ENCODE measurements around the gene RAB6A.
"Not testable (repeated sequence)": the region's sequence is repeated elsewhere in the genome, so short reads cannot be mapped to it uniquely, and the experiment has no call there.

The RAB6A gene

DNA sequence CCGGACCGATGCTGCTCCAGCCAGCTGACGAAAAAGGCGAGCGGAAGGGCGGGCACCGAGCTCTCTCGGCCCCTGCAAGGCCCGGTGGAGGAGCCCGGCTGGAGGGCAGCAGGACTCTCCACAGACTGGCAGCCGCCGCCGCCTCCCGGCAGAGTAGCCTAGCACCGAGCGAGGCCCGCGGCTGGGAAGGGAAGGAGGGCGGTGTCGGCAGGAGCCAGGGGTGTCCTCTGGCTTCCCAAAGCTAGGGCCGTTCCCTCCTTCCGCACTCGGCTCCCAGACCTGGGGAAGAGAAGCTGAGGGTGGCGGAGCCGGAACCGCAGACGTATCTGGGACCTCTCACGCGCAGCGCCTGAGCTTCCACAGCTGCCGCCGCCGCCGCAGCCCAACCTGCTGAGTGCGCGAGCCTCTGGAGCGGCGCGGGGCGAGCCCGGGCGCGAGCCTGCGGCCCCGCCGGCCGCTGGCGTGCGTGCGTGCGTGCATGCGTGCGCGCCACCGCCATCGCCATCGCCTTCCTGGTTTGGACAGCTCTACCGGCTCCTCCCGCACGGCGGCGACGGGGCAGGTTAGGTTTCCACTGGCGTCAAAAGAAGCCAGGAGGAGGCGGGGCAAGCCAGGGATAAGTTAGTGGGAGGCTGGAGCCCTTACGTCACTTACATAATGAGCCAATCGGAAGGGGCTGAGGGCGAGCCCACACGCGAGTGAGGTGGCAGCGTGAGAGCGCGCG, at the start of gene RAB6A:
Gene RAB6A (minus strand): TSS at position 396 of the 724 bp plus-strand sequence. CDS start 439 bp downstream, outside the sequence.
- DNase-seq = peak; percentile 100

DNA sequence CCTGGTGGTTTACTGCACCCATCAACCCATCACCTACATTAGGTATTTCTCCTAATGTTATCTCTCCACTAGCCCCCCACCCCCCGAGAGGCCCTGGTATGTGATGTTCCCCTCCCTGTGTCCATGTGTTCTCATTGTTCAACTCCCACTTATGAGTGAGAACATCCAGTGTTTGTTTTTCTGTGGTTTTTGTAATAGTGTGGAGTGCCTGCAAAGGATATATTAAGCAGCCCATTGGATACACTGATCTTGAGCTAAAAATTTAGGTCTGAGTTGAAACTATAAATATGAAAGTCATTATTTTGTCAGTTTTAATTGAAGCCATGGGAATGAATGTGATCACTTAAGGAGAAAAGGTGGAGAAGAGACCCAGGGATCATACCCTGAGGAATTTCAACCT, 49.8 kb upstream of the RAB6A start:
- DNase-seq = no peak

DNA sequence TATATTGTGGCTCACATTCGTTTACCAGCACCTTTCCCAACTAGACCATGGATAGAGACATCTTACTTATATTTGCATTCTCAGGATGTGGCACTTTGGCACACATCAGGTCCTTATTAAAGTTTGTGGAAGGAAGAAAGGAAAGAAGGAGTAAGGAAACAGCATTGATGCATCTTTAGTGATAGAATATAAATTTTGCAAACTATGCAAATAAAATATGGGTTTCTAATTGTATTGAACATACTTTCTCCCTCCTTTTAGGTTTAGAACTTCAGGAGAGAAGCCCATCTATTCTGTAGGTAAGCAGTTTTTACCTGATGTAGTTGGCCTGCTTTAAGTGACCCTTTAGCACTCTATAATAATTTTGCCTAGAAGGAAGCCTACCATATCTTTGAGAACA, 47.2 kb upstream of the RAB6A start:
- DNase-seq = no peak

- DNase-seq = no peak
Measured at GRCh38 chr11:73804712-73805111, 43.8 kb upstream of the RAB6A start.

GRCh38 chr11:73801136-73801535, 40.3 kb upstream of the RAB6A start:
- no peak for DNase-seq

DNA sequence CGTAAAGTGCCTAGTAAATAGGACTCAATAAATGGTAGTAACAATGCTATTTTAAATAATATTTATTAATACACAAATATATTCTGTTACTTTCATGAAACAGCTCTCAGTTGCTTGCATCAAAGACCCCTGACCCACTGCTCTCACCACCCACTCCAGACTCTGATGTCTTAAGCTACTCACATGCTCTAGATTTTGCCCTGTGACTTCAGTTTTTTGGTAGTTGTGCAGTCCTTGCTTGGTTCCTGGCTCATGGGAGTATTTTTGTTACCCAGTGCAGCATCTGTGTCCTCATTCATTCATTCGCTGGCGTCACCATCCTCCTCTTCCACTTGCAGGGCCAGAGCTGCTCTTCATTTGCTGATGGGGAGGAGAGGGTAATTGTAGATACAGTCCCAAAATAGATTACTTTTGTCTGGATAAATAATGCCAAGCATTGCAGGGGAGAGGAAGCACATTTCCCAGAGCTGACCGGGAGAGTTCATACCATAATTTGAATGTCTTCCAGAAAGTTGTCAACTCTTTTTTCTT, 39.5 kb upstream of the RAB6A start:
- no peak for DNase-seq

DNA sequence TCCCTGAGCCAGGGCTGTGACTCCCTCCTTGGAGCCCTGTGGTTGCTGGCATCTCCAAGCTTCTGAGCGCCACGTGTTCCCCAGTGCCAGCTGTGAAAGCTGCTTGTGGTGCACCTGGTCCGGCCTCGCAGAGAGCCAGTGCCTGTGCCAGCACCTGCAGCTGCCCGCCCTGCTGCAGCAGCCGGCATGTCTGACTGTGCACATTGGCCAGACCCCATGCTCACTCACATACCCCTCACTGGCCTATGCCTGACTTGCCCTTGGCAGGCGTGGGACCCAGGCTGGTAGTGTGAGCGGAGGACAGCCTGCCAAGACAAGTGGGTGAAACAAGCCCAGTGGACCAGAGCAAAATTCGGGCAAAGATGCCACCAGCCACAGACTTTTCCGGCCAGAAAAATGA, 36.6 kb upstream of the RAB6A start:
- DNase-seq = no peak

- no peak for DNase-seq
Measured at GRCh38 chr11:73795925-73796632, 35.2 kb upstream of the RAB6A start.

GRCh38 chr11:73792584-73792983, 31.7 kb upstream of the RAB6A start:
- DNase-seq = no peak

GRCh38 chr11:73789279-73789670, 28.4 kb upstream of the RAB6A start:
- DNase-seq = no peak

- DNase-seq = peak; percentile 88
Measured at GRCh38 chr11:73787643-73788558, 27.0 kb upstream of the RAB6A start, which contains the start of gene MRPL48. Gene MRPL48, plus strand, starts transcription at chr11:73787874. Its CDS starts 98 bp downstream, at chr11:73787972.

DNA sequence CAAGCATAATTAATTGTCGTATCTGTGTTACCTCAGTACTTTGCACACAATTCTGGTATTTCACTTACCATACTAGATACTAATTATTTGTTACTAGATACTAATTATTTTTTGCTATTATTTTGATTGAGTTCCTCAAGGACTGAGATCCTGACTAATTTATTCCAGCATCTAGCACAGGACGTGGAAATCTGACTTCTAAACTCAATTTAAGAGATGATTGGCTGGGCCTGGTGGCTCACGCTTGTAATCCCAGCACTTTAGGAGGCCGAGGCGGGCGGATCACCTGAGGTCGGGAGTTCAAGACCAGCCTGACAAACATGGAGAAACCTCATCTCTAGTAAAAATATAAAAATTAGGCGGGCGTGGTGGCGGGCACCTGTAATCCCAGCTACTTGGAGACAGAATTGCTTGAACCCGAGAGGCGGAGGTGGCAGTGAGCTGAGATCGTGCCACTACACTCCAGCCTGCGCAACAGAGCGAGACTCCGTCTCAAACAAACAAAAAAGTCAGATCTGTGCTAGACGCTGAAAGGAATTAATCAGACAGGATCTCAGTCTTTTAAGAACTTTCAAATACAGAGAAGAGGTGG, 26.3 kb upstream of the RAB6A start:
- no peak for DNase-seq

GRCh38 chr11:73785467-73785866, 24.6 kb upstream of the RAB6A start:
- DNase-seq = not testable (repeated sequence)

- DNase-seq = no peak
Measured at GRCh38 chr11:73784734-73785133, 23.9 kb upstream of the RAB6A start.

- DNase-seq = no peak
Measured at GRCh38 chr11:73784080-73784634, 23.3 kb upstream of the RAB6A start.

DNA sequence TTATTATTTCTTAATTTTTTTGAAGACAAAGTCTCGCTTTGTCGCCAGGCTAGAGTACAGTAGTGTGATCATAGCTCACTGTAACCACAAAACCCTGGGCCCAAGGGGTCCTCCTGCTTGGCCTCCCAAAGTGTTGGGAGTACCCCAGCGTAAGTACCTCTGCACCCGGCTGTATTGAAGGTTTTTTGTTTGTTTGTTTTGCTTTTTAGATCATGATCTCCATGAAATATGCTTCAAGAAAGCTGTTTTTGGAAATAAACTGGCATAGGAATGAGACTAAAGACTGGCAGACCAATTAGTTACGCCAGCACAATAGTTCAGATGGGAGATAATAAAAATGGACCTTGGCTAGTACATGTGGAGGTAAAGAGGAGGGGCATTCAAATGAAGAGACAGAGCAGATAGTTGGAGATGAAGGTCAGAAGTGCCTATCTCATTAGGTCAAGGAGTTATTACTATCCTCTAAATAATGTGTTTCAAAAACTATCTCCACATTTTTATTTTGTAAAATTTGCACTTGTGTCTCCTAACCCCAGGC, 22.7 kb upstream of the RAB6A start:
- no peak for DNase-seq

- no peak for DNase-seq
Measured at GRCh38 chr11:73781303-73781702, 20.4 kb upstream of the RAB6A start.

DNA sequence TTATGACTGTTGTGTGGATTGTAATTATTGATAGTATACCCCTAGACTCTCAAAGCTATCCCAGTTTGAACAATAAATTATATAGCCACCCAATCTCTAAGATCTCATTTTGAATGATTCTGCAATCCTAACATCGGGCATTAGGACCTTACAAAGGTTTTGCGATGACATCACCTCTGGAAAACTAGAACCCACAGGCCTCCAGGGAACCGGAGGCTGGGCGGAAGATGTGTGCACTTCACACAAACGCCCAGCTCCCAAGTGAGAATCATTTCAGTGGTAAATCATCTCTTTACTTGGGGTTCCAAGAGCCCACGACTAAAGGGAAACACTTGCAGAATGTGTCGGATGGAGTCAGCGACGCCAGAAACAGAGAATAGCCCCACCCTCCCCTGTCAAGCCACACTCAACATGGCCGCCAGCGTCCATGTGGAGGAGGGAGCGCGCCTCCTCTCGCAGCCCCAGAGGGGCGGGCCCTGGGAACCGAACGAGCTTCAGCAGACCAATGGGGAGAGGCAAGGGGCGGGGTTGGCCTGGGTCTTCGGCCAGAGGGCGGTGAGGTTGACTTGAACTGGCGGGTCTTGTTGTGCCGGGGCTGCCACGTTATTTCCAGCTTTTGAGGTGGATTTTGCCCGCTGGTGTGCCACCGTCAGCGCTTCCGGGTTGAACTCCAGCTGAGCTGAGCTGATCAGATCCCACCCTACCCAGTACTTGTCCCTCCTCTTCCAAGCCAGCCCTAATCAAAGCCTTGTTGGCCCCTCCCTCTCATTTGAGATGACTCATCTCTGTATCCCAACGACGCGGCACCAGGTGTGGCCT, 18.4 kb upstream of the RAB6A start:
- DNase-seq = peak; percentile 99

DNA sequence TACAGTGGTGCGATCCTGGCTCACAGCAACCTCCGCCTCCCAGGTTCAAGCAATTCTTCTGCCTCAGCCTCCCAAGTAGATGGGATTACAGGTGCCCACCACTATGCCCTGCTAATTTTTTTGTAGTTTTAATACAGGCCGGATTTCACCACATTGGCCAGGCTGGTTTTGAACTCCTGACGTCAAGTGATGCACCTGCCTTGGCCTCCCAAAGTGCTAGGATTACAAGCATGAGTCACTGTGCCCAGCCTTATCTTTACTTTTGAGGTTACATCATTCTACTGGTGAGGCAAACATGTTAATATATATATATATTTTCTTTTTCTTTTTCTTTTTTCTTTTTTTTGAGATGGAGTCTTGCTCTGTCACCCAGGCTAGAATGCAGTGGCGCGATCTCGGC, 9.9 kb upstream of the RAB6A start:
- DNase-seq = not testable (repeated sequence)

DNA sequence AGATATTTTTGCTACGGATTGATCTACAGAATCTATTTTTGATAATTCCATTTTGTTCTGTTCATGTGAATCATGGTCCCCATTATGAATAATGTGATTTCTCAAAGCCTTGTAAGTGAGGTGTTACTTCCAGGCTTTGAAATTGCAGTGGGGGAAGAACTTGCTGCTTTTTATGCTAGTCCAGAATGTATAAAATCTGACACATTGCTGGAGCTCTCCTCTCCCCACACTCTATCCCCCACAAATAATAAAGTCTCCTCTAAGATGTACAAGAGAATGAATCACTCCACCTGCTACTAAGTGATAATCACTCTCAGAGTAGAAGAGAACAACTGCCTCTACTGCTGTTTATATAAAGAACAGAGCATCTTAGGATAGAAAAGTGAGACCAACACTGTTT, 5.9 kb upstream of the RAB6A start:
- DNase-seq = no peak

- DNase-seq = no peak
Measured at GRCh38 chr11:73762732-73763131, 1.9 kb upstream of the RAB6A start.
